Cardiac muscle cell (in vitro differentiated cells and primary cell): Measurements from ENCODE around the gene CPLANE2. TPM values are rescaled to one million over a fixed set of nuclear protein-coding genes. Genes with fewer than 3 reads are reported as not detected.
A peak's percentile ranks its signal among the peaks of the same experiment; 100 is the strongest.

Source experiments
- DNase-seq, 2 donors: peaks; one replicate each; pipeline versions ENCODE4 v3.0.0 to v3.0.0-alpha.2; 2010 to 2017; ENCODE audit warnings: low read depth in 1 of 2, low spot score in 1 of 2
- H3K27ac ChIP-seq: fragments of 200-600 bp; sonication (generic); 2 replicates; pipeline ENCODE4 v1.5.1; 2016
- H3K27me3 ChIP-seq: fragments of 200-600 bp; sonication (generic); 2 replicates; pipeline ENCODE4 v1.6.0; 2016; ENCODE audit warnings: control low read depth
- H3K36me3 ChIP-seq: fragments of 200-600 bp; sonication (generic); 2 replicates; pipeline ENCODE4 v1.5.1; 2016; ENCODE audit warnings: control low read depth
- H3K4me1 ChIP-seq: fragments of 200-600 bp; sonication (generic); 2 replicates; pipeline ENCODE4 v1.8.1; 2017; ENCODE audit warnings: low read depth, mild to moderate bottlenecking, mixed run types
- H3K4me3 ChIP-seq: fragments of 200-600 bp; sonication (generic); 2 replicates; pipeline ENCODE4 v1.5.1; 2016; ENCODE audit warnings: mild to moderate bottlenecking
- H3K9me3 ChIP-seq: fragments of 200-600 bp; sonication (generic); 2 replicates; pipeline ENCODE4 v1.5.1; 2017; ENCODE audit warnings: low read depth, mild to moderate bottlenecking, control low read depth
- CTCF ChIP-seq: IDR thresholded peaks from 2 replicates; pipeline ENCODE4 v1.5.1; 2012; ENCODE audit warnings: low read depth, mild to moderate bottlenecking, low read length
- polyA plus RNA-seq: library from polyadenylated mRNA; unstranded; fragments of >200 nt; fragmentation: Nextera tagmentation; extraction: Ambion mirVana; gene quantifications from 2 replicates; pipeline ENCODE4 v1.2.1, GENCODE V29; 2016
- total RNA-seq: library from RNA; depleted of rRNA; stranded (reverse); fragments of >200 nt; gene quantifications from 2 replicates; pipeline ENCODE4 v1.2.3, GENCODE V29; 2016

CPLANE2 gene
- total and polyA plus RNA-seq, 2 experiments from 2014 or later, result 9.1 to 26.5 TPM

- Histone ChIP-seq H3K36me3 (no peaks in the 10 kb centered on the region), H3K9me3 (no peaks in the 10 kb centered on the region), H3K4me1 (no peaks in the 10 kb centered on the region), H3K4me3 (peak overlapping the region; percentile 66), H3K27ac (peak overlapping the region; percentile 59), H3K27me3 (no peaks in the 10 kb centered on the region)
- no peak for DNase-seq
- no peak for TF ChIP-seq CTCF
These were observed 404 bp upstream of the CPLANE2 start for GRCh38 chr1:16237343-16237830.

- Histone ChIP-seq H3K4me1 (no peaks in the 10 kb centered on the region), H3K4me3 (peak overlapping the region; percentile 66), H3K27me3 (no peaks in the 10 kb centered on the region), H3K9me3 (no peaks in the 10 kb centered on the region), H3K27ac (no peak overlapping the region), H3K36me3 (no peaks in the 10 kb centered on the region)
- peak in 1 of 2 donors; percentile 9 for DNase-seq
- no peak for TF ChIP-seq CTCF
These were observed 956 bp downstream of the CPLANE2 start for GRCh38 chr1:16235944-16236510.

GRCh38 chr1:16235347-16235746, 1.6 kb downstream of the CPLANE2 start:
- no peak for DNase-seq
- Histone ChIP-seq H3K27ac (no peak overlapping the region), H3K4me1 (no peaks in the 10 kb centered on the region), H3K4me3 (no peak overlapping the region), H3K36me3 (no peaks in the 10 kb centered on the region), H3K27me3 (no peaks in the 10 kb centered on the region), H3K9me3 (no peaks in the 10 kb centered on the region)
- no peak for TF ChIP-seq CTCF

- Histone ChIP-seq H3K4me3 (no peak overlapping the region), H3K27ac (no peak overlapping the region), H3K4me1 (no peaks in the 10 kb centered on the region), H3K27me3 (peaks cover 7% of the 10 kb centered on the region), H3K36me3 (no peaks in the 10 kb centered on the region), H3K9me3 (no peaks in the 10 kb centered on the region)
- no peak for TF ChIP-seq CTCF
- DNase-seq, result no peak
These were observed 3.6 kb downstream of the CPLANE2 start for GRCh38 chr1:16233431-16233830.

- TF ChIP-seq CTCF, result no peak
- H3K9me3 ChIP-seq, result no peaks in the 10 kb centered on the region
These were observed 4.7 kb downstream of the CPLANE2 start for GRCh38 chr1:16232316-16232710.

More at GRCh38 chr1:16232316-16232710, 4.7 kb downstream of the CPLANE2 start:
- Histone ChIP-seq H3K27ac (no peak overlapping the region), H3K4me3 (no peak overlapping the region), H3K36me3 (no peaks in the 10 kb centered on the region), H3K4me1 (no peaks in the 10 kb centered on the region), H3K27me3 (peaks cover 18% of the 10 kb centered on the region)
- no peak for DNase-seq
